GM11168 (cell line): ENCODE results near the gene IQCH.

ENCODE experiments used
- in situ Hi-C: fragments of 300-500 bp; cut with MboI; formaldehyde crosslinking; loops from one replicate; pipeline ENCODE4 v1.12.0; 2022; ENCODE audit warnings: low sequenced_read_pairs; ENCODE audit not compliant: unreplicated experiment

Gene IQCH

GRCh38 chr15:67550522-67550921, 295.9 kb downstream of the IQCH start:
- in situ Hi-C loops = no loop called here

GRCh38 chr15:67551207-67551743, 296.7 kb downstream of the IQCH start:
- in situ Hi-C loops = no loop called here
